COLO668 (cell line): ENCODE data around the gene C11orf71.

Experiments
- DNase-seq: peaks from one replicate; lab custom pipeline; 2025; ENCODE audit not compliant: unreplicated experiment; lab: John Stamatoyannopoulos, UW

The C11orf71 gene

DNA sequence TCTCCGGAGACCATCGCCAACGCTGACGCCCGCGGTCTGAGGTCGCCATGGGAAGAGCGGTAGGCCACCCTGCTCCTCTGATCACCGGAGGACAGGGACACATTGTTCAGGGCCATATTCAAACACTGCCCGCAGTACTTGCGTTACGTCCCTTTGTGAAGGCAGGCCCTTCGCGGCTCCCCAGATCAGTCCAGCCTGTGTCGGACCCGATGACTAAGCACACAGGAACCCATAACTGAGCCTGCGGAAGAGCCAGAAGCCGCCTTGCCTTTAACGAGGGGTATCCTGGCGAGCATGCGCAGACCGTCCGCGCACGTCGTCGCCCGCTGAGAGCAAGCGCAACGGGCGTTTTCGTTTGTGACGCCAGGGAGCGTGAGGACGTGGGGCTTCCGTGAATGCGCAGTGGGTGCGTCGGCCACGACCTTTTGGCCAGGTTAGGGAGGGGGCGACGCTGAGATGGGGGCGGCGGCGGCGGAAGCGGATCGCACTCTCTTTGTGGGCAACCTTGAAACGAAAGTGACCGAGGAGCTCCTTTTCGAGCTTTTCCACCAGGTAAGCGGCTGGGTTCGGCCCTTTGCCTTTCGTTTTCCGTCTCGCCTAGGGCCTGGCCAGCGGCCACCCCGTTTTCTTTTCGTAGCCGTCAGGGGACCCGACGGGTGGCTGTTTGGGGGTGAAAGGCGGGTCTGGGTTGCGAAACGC is at the start of gene C11orf71, which contains the start of gene RBM7:
Gene C11orf71, minus strand, starts transcription at position 296 of the 699 bp plus-strand sequence. Its CDS starts 180 bp downstream, at position 116.
Gene RBM7, plus strand, starts transcription at position 451 of the 699 bp plus-strand sequence. Its CDS starts 6 bp downstream, at position 457.
- DNase-seq: peak; percentile 97

GRCh38 chr11:114449845-114450244 is 49.5 kb upstream of the C11orf71 start:
- no peak for DNase-seq

DNA sequence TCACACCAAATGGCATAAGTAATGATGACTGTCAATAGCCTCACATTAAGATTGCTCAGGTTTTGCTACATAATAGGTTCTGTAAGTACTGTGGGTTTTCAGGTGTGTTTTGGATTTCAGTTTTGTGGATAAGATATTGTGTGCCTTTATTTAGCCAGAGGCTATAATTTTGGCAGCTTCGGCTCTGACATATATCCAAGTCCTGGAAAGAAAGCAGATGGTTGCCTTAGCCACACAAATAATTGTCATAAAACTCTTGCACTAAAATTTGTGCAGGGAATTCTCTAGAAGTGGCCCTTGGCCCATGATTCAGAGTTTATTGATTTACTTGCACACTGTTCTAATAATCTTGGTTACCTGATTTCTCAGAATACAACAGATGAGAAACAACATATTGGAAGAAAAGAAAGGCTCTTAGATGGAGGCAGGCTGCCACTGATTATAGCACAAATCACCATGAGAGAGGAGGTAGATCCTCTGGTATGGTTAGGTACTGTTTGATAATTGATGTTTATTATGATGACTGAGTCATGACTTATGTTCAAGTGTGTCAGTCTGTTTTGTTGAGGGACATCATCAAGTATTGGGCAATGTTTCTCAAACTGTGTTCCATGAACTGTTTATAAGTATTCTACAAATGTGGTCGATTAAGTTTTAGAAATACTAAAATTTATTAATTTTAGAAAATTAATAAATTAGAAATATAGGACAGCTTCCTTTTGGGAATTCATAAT is 48.6 kb upstream of the C11orf71 start:
- no peak for DNase-seq

- DNase-seq: no peak
Measured at GRCh38 chr11:114447892-114448291, 47.6 kb upstream of the C11orf71 start.

DNA sequence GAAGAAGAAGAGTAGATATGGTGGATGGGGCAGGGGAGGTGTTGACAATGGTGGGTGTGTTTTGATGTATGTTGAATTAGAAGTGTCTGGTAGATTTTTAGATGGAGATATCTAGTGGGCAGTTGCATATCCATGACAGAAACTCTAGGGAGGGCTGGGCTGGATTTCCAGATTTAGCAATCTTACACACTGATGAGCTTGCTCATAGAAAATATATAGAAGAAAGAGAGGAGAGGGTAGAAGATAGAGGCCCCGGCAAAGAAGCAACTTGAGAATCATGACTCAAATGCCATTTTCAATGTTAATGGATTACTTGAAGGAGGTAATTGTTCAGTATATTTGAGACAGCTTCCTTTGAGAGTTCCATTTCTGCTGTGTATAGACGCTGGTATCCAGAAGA is 47.1 kb upstream of the C11orf71 start:
- no peak for DNase-seq

DNA sequence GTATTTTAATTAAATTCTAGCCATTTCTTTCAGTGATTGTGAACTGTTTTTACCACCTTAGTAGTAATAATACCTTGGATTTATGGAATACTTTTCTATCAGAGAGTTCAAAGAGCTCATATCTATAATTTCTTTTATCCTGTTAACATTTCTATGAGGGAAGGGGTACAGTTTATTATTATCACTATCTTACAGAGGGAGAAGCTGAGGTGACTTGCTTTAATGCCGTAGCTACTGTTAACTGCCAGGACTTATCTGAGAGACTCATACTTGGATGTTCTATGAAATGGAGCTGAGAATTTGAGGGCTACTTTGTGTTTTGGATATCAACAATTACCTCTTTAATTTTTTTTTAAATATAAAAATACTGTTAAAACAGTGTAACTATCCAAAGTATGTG is 42.2 kb upstream of the C11orf71 start:
- DNase-seq: no peak

- DNase-seq: no peak
Measured at GRCh38 chr11:114441921-114442320, 41.6 kb upstream of the C11orf71 start.

DNA sequence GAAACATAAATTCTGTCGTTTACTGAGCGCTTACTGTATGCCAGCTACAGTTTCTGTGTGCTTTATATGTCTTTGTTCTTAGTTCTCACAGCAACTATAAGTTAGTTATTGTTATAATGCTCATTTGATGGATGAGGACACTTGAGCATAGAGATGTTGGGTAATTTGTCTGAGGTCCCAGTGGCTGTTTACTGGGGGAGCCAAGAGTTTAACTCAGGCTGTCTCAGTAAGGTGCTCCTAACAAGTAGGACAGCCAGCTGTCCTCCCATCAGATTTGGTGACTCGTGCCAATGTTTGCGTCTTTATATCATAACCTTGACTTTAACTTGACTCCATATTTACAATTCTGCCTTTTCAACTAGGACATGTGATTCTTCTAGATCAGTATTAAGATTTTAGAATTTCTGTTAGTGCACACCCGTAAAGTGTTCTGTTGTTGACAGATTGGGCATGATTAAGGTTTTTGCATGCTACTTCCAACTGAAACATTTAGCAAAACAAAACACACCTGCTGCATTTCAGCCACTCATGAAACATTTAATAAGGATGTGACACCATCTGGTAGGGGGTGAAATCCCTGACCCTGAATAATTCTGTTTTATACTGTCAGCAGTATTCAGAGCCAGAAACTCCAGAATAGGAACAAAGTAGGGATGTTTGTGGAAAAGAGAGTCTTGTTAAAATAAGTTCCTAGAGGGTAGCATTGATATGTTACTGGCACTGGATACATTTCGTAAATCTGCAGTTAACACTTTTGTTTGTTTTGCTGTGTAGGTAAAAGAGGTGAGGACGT is 40.9 kb upstream of the C11orf71 start:
- no peak for DNase-seq

DNA sequence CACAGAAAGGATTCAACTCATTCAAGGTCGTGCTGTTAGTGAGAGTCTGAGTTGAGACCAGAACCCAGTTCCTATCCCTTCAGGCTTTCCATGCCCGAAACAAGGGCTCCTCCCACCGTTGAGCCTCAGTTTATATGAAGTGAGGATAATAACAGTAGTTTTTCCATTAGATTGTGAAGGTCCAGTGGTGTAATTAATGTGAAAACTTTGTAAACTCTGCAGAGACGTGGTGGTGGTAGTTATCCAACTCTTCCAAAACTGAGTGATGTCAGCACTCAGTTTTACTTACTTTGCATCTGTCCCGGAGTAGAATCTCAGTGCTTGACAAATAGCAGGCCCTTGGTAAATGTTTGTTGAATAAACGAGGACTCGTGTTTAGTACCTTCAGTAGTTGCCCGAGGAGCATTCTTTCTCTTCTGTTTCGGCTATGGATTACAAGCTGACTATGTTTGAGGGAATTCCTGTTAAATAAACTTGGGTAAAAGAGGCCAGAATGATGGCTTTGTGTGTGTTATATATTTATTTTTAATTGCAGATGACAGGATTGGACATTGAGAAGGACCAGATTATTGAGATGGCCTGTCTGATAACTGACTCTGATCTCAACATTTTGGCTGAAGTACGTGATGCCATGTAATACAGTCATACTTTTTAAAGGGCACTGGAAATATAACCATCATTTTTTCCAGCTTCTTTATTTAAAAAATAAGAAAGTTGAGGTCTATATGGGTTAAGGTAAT is 40.0 kb upstream of the C11orf71 start:
- DNase-seq: no peak

- DNase-seq: peak; percentile 96
Measured at GRCh38 chr11:114439229-114440120, 39.2 kb upstream of the C11orf71 start, which contains the start of gene REXO2. TSS of gene REXO2 (plus strand) at chr11:114439467. CDS start at chr11:114439529, 62 bp downstream.

- no peak for DNase-seq
Measured at GRCh38 chr11:114438303-114438702, 38.0 kb upstream of the C11orf71 start.

- DNase-seq: no peak
Measured at GRCh38 chr11:114433376-114433775, 33.1 kb upstream of the C11orf71 start.

GRCh38 chr11:114432893-114433292 is 32.6 kb upstream of the C11orf71 start:
- DNase-seq: no peak

- no peak for DNase-seq
Measured at GRCh38 chr11:114430290-114430689, 30.0 kb upstream of the C11orf71 start.

- no peak for DNase-seq
Measured at GRCh38 chr11:114426280-114426679, 26.0 kb upstream of the C11orf71 start.

GRCh38 chr11:114416441-114416961 is 16.2 kb upstream of the C11orf71 start:
- no peak for DNase-seq

GRCh38 chr11:114413958-114414357 is 13.6 kb upstream of the C11orf71 start:
- DNase-seq: no peak

DNA sequence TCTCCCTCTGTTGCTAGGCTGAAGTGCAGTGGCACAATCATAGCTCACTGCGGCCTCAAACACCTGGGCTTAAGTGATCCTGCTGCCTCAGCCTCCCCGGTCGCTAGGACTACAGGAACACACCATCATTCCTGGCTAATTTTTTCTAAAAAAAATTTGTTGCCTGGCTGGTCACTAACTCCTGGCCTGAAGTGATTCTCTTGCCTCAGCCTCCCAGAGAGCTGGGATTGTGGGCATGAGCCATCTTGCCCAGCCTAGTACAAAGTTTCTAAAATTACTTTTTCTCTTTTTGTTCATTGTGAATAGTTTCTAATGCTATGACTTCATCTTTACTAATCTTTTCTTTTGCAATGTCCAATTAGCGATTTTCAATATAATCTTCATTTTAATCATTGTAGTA is 12.6 kb upstream of the C11orf71 start:
- no peak for DNase-seq

- DNase-seq: no peak
Measured at GRCh38 chr11:114401311-114401710, 1.0 kb upstream of the C11orf71 start.

GRCh38 chr11:114400915-114401223 is 558 bp upstream of the C11orf71 start:
- no peak for DNase-seq
